Ascending aorta (tissue), 2 donors: ENCODE data around the gene PFKFB4. TPM values are rescaled to one million over a fixed set of nuclear protein-coding genes. Genes with fewer than 3 reads are reported as not detected.

Source experiments
- DNase-seq, 2 donors: peaks; one replicate each; pipeline ENCODE4 v3.0.0-alpha.2; 2019; ENCODE audit warnings: low spot score in 2 of 2
- H3K27ac ChIP-seq, 2 donors: fragments of 200-600 bp; sonication (generic); one replicate each; pipeline ENCODE4 v1.5.1; 2016 to 2017; ENCODE audit warnings: mild to moderate bottlenecking in 1 of 2
- H3K27me3 ChIP-seq: fragments of 200-600 bp; sonication (generic); one replicate; pipeline ENCODE4 v1.5.1; 2017
- H3K36me3 ChIP-seq, 2 donors: fragments of 200-600 bp; sonication (generic); one replicate each; pipeline ENCODE4 v1.5.1; 2016
- H3K4me1 ChIP-seq, 2 donors: fragments of 200-600 bp; sonication (generic); one replicate each; pipeline ENCODE4 v1.5.1; 2016 to 2017; ENCODE audit warnings: mild to moderate bottlenecking in 1 of 2
- H3K4me3 ChIP-seq, 2 donors: fragments of 200-600 bp; sonication (generic); one replicate each; pipeline ENCODE4 v1.5.1; 2016 to 2017; ENCODE audit warnings: mild to moderate bottlenecking in 1 of 2
- H3K9me3 ChIP-seq, 2 donors: fragments of 200-600 bp; sonication (generic); one replicate each; pipeline ENCODE4 v1.5.1; 2016
- intact Hi-C: fragments of 100-400 bp; cut with DNase I; formaldehyde crosslinking; loops from one replicate; pipeline ENCODE4 v1.15.1; 2023
- total RNA-seq: library from RNA; depleted of rRNA; stranded (reverse); fragments of >200 nt; gene quantifications from one replicate; pipeline ENCODE4 v1.1.0, GENCODE V29; 2016
- TF ChIP-seq, protein P1 (sequence below), 3 experiments: fragments of 200-600 bp in 2 of 3; fragments of 450-650 bp in 1 of 3; sonication (generic) in 2 of 3; IDR thresholded peaks; one replicate each; pipeline ENCODE4 v1.5.1; 2016 to 2019; ENCODE audit warnings: antibody characterized with exemption in 3 of 3, mild to moderate bottlenecking in 1 of 3, moderate library complexity in 1 of 3

Gene PFKFB4
- total RNA-seq, 1 donor from 2014 or later: 3.7 TPM

DNA sequence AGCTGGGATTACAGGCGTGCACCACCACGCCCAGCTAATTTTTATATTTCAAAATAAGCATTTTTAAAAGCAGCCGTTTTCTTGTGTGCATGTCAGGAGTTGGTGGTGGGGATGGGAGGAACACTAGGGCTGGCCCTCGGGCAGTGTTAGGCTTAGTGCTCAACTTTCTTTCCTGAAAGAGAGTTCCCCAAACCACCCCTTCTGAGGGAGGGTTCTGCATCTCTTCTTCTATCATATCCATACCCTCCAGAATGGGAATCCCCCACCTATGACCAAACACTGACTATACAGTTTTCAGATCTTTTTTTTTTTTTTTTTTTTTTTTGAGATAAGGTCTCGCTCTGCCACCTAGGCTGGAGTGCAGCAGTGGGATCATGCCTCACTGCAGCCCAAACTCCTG, 12.5 kb downstream of the PFKFB4 start:
- H3K4me1 ChIP-seq: peaks cover 0 to 4% of the 10 kb centered on the region in 2 donors
- DNase-seq: no peak
- no peaks in the 10 kb centered on the region for H3K9me3 ChIP-seq
- TF ChIP-seq, protein P1, sequence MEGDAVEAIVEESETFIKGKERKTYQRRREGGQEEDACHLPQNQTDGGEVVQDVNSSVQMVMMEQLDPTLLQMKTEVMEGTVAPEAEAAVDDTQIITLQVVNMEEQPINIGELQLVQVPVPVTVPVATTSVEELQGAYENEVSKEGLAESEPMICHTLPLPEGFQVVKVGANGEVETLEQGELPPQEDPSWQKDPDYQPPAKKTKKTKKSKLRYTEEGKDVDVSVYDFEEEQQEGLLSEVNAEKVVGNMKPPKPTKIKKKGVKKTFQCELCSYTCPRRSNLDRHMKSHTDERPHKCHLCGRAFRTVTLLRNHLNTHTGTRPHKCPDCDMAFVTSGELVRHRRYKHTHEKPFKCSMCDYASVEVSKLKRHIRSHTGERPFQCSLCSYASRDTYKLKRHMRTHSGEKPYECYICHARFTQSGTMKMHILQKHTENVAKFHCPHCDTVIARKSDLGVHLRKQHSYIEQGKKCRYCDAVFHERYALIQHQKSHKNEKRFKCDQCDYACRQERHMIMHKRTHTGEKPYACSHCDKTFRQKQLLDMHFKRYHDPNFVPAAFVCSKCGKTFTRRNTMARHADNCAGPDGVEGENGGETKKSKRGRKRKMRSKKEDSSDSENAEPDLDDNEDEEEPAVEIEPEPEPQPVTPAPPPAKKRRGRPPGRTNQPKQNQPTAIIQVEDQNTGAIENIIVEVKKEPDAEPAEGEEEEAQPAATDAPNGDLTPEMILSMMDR (IDR thresholded peaks at IDR 0.05): no peak
- intact Hi-C loops: loop anchor here (10.0 kb wide), 1 partner anchor 269 kb away; no protein-coding TSS in a partner anchor
- peaks cover 4 to 25% of the 10 kb centered on the region in 2 donors for H3K36me3 ChIP-seq
- H3K27me3 ChIP-seq: no peaks in the 10 kb centered on the region
- H3K4me3 ChIP-seq: no peak overlapping the region
- no peak overlapping the region for H3K27ac ChIP-seq

DNA sequence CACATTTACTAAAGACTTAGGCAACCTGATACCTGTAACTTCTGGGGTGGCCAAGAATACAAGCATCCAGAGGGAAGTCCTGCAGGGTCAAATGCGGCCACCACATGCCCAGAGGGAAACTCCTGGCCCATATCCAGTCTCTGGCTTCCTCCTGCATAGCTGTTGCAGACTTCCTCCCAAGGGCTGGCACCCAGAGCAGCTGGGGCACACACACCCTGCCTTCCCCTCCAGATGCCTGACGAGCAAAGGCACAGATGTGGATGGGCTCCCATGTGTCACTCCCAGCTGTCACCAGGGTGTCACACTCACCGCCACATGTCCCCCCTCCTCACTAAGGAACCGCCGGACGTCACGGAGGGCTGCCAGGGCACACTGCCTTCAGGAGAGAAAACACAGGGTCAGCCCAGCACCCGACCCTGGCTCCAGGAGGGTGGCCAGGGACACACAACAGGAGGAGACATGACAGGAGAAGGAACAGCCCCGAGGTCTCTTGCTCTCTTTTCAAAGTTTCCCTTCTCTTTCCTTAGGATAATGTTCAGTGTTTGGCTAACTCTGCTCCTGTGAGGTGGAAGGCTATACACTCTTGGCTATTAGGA, 13.2 kb downstream of the PFKFB4 start:
- H3K4me3 ChIP-seq: no peak overlapping the region
- H3K4me1 ChIP-seq: peaks cover 0 to 4% of the 10 kb centered on the region in 2 donors
- intact Hi-C loops: loop anchor here (10.0 kb wide), 1 partner anchor 269 kb away; no protein-coding TSS in a partner anchor
- no peak overlapping the region for H3K27ac ChIP-seq
- no peaks in the 10 kb centered on the region for H3K9me3 ChIP-seq
- H3K36me3 ChIP-seq: peaks cover 4 to 31% of the 10 kb centered on the region in 2 donors
- TF ChIP-seq, protein P1 (IDR thresholded peaks at IDR 0.05): no peak
- no peaks in the 10 kb centered on the region for H3K27me3 ChIP-seq
- DNase-seq: no peak

DNA sequence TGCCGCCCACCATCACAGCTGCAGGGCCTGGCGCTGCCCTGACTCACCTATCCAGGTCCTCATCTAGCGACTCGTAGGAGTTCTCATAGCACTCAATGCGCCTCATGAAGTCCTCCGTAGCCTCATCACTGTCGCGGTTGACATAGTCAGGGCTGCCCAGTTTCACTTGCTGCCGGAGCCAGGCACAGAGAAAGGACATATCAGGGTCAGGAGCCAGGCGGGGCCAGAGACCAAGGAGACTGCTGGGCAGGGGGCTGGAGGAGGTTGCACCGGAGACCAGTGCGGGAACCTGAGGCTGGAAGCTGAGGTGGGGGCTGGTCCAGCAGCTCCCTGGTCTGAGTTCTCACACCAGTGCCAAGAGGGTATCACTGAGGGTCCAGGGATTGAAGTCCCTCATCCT, 18.2 kb downstream of the PFKFB4 start:
- intact Hi-C loops: no loop called here
- Histone ChIP-seq H3K27ac (no peak overlapping the region), H3K27me3 (no peaks in the 10 kb centered on the region), H3K9me3 (no peaks in the 10 kb centered on the region), H3K4me3 (no peak overlapping the region), H3K4me1 (peaks cover 0 to 2% of the 10 kb centered on the region in 2 donors), H3K36me3 (peaks cover 21 to 41% of the 10 kb centered on the region in 2 donors)
- DNase-seq: no peak
- TF ChIP-seq, protein P1 (IDR thresholded peaks at IDR 0.05): no peak

DNA sequence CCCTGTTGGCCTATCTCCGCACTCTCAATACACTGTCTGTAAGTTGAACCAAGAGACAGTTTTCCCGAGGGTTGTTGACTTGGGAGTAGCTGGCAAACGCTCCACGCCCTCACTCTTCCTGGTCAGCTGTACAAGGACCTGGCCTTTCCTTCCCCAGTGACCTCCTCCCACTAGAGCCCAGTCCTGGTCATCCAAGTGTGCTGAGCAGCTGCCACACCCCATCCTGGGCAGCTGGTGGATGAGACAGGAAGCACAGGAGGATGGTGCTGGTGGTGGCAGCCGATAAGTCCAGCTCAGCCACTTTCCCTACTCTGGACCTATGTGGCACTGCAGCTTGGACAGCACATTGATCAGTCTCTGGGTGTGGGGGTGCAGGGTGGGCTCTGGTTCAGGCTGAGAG, 19.8 kb downstream of the PFKFB4 start:
- no peaks in the 10 kb centered on the region for H3K9me3 ChIP-seq
- intact Hi-C loops: no loop called here
- H3K27ac ChIP-seq: no peak overlapping the region
- peaks cover 21 to 44% of the 10 kb centered on the region in 2 donors for H3K36me3 ChIP-seq
- no peak overlapping the region for H3K4me3 ChIP-seq
- no peaks in the 10 kb centered on the region for H3K4me1 ChIP-seq
- no peaks in the 10 kb centered on the region for H3K27me3 ChIP-seq
- TF ChIP-seq, protein P1 (IDR thresholded peaks at IDR 0.05): no peak
- no peak for DNase-seq

DNA sequence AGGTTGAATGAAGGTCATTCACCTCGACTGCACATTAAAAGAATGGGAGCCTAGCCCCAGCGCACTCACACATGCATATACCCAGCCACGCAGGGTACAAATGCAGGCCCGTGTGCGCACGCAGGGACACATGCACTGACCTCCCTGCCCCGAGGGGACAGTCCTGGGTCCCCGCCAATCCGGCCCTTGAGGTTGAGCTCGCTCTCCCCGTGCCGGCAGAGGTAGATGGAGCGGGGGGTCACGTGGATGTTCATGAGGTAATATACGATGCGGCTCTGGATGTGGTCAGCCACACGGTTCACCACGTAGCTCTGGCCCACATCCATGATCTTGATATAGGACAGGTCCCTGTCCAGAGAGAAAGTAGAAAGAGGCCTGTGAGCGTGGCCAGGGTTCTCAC, 20.5 kb downstream of the PFKFB4 start:
- DNase-seq: no peak
- Histone ChIP-seq H3K27ac (no peak overlapping the region), H3K4me3 (no peak overlapping the region), H3K9me3 (no peaks in the 10 kb centered on the region), H3K4me1 (no peaks in the 10 kb centered on the region), H3K27me3 (no peaks in the 10 kb centered on the region), H3K36me3 (peaks cover 21 to 44% of the 10 kb centered on the region in 2 donors)
- intact Hi-C loops: no loop called here
- TF ChIP-seq, protein P1 (IDR thresholded peaks at IDR 0.05): no peak
